ENCODE measurements around the gene MAD1L1.

DNA sequence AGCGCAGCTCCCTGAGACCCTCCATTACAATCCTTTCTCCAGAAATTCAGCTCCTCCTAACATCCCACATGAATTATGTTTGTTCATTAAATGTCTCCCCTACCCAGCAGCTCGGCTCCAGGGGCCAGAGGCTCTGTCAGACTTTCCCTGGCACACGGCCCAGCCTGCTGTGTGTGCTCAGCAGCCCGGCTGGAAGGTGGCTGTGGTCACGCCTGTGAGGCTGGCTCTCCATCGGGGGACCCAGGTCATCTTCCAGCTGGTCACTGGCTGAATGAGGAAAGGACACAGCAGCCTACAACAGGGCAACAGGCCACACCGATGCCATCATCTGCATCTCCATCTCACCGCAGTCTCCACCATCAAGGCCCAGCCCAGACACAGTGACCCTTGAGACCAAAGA lies 219.8 kb downstream of the MAD1L1 start:
- TF ChIP-seq, protein P1, sequence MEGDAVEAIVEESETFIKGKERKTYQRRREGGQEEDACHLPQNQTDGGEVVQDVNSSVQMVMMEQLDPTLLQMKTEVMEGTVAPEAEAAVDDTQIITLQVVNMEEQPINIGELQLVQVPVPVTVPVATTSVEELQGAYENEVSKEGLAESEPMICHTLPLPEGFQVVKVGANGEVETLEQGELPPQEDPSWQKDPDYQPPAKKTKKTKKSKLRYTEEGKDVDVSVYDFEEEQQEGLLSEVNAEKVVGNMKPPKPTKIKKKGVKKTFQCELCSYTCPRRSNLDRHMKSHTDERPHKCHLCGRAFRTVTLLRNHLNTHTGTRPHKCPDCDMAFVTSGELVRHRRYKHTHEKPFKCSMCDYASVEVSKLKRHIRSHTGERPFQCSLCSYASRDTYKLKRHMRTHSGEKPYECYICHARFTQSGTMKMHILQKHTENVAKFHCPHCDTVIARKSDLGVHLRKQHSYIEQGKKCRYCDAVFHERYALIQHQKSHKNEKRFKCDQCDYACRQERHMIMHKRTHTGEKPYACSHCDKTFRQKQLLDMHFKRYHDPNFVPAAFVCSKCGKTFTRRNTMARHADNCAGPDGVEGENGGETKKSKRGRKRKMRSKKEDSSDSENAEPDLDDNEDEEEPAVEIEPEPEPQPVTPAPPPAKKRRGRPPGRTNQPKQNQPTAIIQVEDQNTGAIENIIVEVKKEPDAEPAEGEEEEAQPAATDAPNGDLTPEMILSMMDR (IDR thresholded peaks at IDR 0.05; ENCODE audit: borderline replicate concordance, extremely low read depth, low read length, poor library complexity, severe bottlenecking) = no peak
- TF ChIP-seq EZH2 (IDR thresholded peaks at IDR 0.05; ENCODE audit: borderline replicate concordance, low read depth, low read length, severe bottlenecking) = no peak

All from DND-41 (cell line).